HepG2 (cell line): ENCODE results near the gene SNAPIN. TPM values are rescaled to one million over a fixed set of nuclear protein-coding genes. Genes with fewer than 3 reads are reported as not detected.
A peak's percentile ranks its signal among the peaks of the same experiment; 100 is the strongest.

ENCODE experiments used
- AGO1 ChIP-seq: fragments of 200-400 bp; formaldehyde crosslinking; IDR thresholded peaks from 2 replicates; pipeline ENCODE4 v1.6.1; 2017; ENCODE audit warnings: mild to moderate bottlenecking, low read depth, low read length, moderate library complexity; ENCODE audit not compliant: poor library complexity, severe bottlenecking
- ELF3 ChIP-seq: IDR thresholded peaks from 2 replicates; pipeline ENCODE4 v1.6.1; 2016; ENCODE audit warnings: missing genetic modification reagents, missing compliant biosample characterization
- MEIS2 ChIP-seq: sonication (generic); formaldehyde crosslinking; IDR thresholded peaks from 2 replicates; pipeline ENCODE4 v1.9.0; 2021; ENCODE audit warnings: mild to moderate bottlenecking, missing genetic modification reagents
- MXD4 ChIP-seq: IDR thresholded peaks from 2 replicates; pipeline ENCODE4 v1.6.1; 2016; ENCODE audit warnings: mild to moderate bottlenecking, missing biosample characterization, missing genetic modification reagents
- PCBP1 ChIP-seq: fragments of 200-400 bp; formaldehyde crosslinking; IDR thresholded peaks from 2 replicates; pipeline ENCODE4 v1.6.1; 2017; ENCODE audit warnings: mild to moderate bottlenecking, low read depth, low read length, borderline replicate concordance
- RAD21 ChIP-seq: fragments of 450-650 bp; formaldehyde crosslinking; IDR thresholded peaks from 2 replicates; pipeline ENCODE4 v1.5.0; 2020; ENCODE audit warnings: mild to moderate bottlenecking
- SPEN ChIP-seq: sonication (generic); formaldehyde crosslinking; IDR thresholded peaks from 2 replicates; pipeline ENCODE4 v1.5.1; 2020; ENCODE audit warnings: low read depth, mild to moderate bottlenecking, missing genetic modification reagents
- U2AF1 ChIP-seq: fragments of 200-400 bp; formaldehyde crosslinking; optimal IDR thresholded peaks from 2 replicates; pipeline ENCODE3; 2017; ENCODE audit warnings: mild to moderate bottlenecking, low read depth, low read length
- ZBTB20 ChIP-seq: sonication (generic); formaldehyde crosslinking; IDR thresholded peaks from 2 replicates; pipeline ENCODE4 v1.8.1; 2023; ENCODE audit warnings: missing genetic modification reagents, low read depth, mild to moderate bottlenecking, borderline replicate concordance
- ZFAT ChIP-seq: sonication (generic); formaldehyde crosslinking; conservative IDR thresholded peaks from 2 replicates; pipeline ENCODE4 v1.8.1; 2023; ENCODE audit warnings: missing genetic modification reagents, inconsistent platforms
- ZNF333 ChIP-seq: sonication (generic); formaldehyde crosslinking; IDR thresholded peaks from 2 replicates; pipeline ENCODE4 v1.4.0; 2020; ENCODE audit warnings: mild to moderate bottlenecking, missing genetic modification reagents, borderline replicate concordance
- ZNF616 ChIP-seq: sonication (generic); formaldehyde crosslinking; IDR thresholded peaks from 2 replicates; pipeline ENCODE4 v1.5.0; 2020; ENCODE audit warnings: low read depth, mild to moderate bottlenecking, missing genetic modification reagents
- ZNF816 ChIP-seq: sonication (generic); formaldehyde crosslinking; IDR thresholded peaks from 2 replicates; pipeline ENCODE4 v1.8.0; 2022; ENCODE audit warnings: missing genetic modification reagents, mild to moderate bottlenecking, borderline replicate concordance
- polyA plus RNA-seq, 8 experiments: library from polyadenylated mRNA; depleted of rRNA in 3 of 8; stranded (reverse) in 7 of 8; unstranded in 1 of 8; fragments of >200 nt; fragmentation: Illumina TruSeq in 4 of 8; extraction: Trizol in 4 of 8; gene quantifications; 2 replicates each; pipeline versions ENCODE4 v1.2.1 to v1.2.3, GENCODE V29; 2011 to 2016; ENCODE audit warnings: low read depth in 4 of 8, missing spikeins in 1 of 8, mixed read lengths in 1 of 8; ENCODE audit not compliant: insufficient read depth in 1 of 8
- total RNA-seq, 5 experiments: library from RNA; depleted of rRNA; stranded (reverse); fragments of >200 nt; fragmentation: Illumina TruSeq; extraction: Trizol; gene quantifications; 2 replicates each; pipeline ENCODE4 v1.2.3, GENCODE V29; 2016; ENCODE audit warnings: low read depth in 1 of 5
- TF ChIP-seq, protein P1 (sequence below): sonication (generic); formaldehyde crosslinking; IDR thresholded peaks from 2 replicates; pipeline ENCODE4 v1.5.1; 2020; ENCODE audit warnings: mild to moderate bottlenecking, missing genetic modification reagents, borderline replicate concordance
- TF ChIP-seq, protein P2 (sequence below): IDR thresholded peaks from 2 replicates; pipeline ENCODE4 v1.6.1; 2016
- TF ChIP-seq, protein P3 (sequence below): sonication (generic); formaldehyde crosslinking; IDR thresholded peaks from 2 replicates; pipeline ENCODE4 v1.4.0; 2020; ENCODE audit warnings: mild to moderate bottlenecking, missing genetic modification reagents, borderline replicate concordance
- TF ChIP-seq, protein P4 (sequence below): sonication (generic); formaldehyde crosslinking; IDR thresholded peaks from 2 replicates; pipeline ENCODE4 v1.9.0; 2021; ENCODE audit warnings: missing genetic modification reagents, borderline replicate concordance

Gene SNAPIN
- total and polyA plus RNA-seq, 2 of the 13 experiments (the other 11 are each of a cell fraction or from before 2014, with no cell fraction given) = 23.9 to 25.7 TPM

DNA sequence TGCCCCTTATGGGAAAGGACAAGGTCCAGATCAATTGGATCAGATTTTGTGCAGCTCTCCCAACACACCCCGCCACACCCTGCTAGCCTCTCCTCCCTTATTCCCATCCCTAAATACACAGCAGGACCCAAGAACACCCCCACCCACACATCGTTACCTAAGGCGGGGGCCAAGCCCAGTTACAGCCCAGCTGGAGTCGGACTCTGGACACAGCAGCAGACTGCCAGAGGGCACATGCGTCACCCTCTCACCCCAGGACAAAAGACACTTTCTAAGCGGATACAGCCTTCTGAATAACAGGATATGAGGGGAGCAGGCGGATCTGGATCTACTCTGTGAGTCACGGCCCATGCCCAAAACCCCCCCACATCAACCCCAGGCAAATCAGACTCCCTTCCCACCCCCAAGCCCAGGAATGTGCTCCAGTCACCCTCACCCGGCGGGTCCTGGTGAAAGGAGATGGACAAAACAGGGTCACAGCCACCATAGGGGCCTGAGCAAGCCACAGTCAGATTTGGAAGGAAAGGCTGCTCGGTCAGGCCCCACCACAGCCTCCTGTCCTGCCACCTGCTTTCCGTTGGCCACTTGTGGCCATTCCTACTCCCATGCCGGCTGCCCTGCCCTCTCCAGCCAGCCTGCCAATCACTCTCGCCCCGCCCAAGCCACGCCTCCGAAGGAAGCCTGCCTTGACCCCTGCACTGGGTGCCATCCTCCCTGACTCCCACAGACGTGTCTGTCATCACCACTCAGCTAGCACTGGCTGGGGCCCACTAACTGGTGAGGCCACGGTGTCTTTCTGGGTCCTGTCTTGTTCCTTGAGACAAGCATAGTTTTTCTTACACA is 49.5 kb upstream of the SNAPIN start (continued):
- TF ChIP-seq SPEN (CRISPR knock-in tag) = peak; percentile 71
- TF ChIP-seq PCBP1 = 0 out of 2 replicates have a peak, but pooled peaks have one; percentile 48
- TF ChIP-seq ELF3 (CRISPR knock-in tag) = 0 out of 2 replicates have a peak, but pooled peaks have one; percentile 56
- TF ChIP-seq MEIS2 = peak; percentile 76
- peak; percentile 58; the same call in 1 of the 2 replicates for TF ChIP-seq ZBTB20
- TF ChIP-seq, protein P1, sequence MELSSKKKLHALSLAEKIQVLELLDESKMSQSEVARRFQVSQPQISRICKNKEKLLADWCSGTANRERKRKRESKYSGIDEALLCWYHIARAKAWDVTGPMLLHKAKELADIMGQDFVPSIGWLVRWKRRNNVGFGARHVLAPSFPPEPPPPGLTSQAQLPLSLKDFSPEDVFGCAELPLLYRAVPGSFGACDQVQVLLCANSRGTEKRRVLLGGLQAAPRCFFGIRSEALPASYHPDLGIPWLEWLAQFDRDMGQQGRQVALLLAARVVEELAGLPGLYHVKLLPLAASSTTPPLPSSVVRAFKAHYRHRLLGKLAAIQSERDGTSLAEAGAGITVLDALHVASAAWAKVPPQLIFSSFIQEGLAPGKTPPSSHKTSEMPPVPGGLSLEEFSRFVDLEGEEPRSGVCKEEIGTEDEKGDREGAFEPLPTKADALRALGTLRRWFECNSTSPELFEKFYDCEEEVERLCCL = peak; percentile 50; the same call in 1 of the 2 replicates
- TF ChIP-seq U2AF1 = peak; percentile 47
- 0 out of 2 replicates have a peak, but pooled peaks have one; percentile 7 for TF ChIP-seq ZNF333 (CRISPR knock-in tag)
- TF ChIP-seq, protein P2, sequence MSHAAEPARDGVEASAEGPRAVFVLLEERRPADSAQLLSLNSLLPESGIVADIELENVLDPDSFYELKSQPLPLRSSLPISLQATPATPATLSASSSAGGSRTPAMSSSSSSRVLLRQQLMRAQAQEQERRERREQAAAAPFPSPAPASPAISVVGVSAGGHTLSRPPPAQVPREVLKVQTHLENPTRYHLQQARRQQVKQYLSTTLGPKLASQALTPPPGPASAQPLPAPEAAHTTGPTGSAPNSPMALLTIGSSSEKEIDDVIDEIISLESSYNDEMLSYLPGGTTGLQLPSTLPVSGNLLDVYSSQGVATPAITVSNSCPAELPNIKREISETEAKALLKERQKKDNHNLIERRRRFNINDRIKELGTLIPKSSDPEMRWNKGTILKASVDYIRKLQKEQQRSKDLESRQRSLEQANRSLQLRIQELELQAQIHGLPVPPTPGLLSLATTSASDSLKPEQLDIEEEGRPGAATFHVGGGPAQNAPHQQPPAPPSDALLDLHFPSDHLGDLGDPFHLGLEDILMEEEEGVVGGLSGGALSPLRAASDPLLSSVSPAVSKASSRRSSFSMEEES (CRISPR knock-in tag) = 0 out of 2 replicates have a peak, but pooled peaks have one; percentile 30
- TF ChIP-seq ZNF816 (CRISPR knock-in tag) = peak; percentile 69; the same call in 1 of the 2 replicates
- TF ChIP-seq MXD4 = peak; percentile 71; the same call in 1 of the 2 replicates
- TF ChIP-seq, protein P3, sequence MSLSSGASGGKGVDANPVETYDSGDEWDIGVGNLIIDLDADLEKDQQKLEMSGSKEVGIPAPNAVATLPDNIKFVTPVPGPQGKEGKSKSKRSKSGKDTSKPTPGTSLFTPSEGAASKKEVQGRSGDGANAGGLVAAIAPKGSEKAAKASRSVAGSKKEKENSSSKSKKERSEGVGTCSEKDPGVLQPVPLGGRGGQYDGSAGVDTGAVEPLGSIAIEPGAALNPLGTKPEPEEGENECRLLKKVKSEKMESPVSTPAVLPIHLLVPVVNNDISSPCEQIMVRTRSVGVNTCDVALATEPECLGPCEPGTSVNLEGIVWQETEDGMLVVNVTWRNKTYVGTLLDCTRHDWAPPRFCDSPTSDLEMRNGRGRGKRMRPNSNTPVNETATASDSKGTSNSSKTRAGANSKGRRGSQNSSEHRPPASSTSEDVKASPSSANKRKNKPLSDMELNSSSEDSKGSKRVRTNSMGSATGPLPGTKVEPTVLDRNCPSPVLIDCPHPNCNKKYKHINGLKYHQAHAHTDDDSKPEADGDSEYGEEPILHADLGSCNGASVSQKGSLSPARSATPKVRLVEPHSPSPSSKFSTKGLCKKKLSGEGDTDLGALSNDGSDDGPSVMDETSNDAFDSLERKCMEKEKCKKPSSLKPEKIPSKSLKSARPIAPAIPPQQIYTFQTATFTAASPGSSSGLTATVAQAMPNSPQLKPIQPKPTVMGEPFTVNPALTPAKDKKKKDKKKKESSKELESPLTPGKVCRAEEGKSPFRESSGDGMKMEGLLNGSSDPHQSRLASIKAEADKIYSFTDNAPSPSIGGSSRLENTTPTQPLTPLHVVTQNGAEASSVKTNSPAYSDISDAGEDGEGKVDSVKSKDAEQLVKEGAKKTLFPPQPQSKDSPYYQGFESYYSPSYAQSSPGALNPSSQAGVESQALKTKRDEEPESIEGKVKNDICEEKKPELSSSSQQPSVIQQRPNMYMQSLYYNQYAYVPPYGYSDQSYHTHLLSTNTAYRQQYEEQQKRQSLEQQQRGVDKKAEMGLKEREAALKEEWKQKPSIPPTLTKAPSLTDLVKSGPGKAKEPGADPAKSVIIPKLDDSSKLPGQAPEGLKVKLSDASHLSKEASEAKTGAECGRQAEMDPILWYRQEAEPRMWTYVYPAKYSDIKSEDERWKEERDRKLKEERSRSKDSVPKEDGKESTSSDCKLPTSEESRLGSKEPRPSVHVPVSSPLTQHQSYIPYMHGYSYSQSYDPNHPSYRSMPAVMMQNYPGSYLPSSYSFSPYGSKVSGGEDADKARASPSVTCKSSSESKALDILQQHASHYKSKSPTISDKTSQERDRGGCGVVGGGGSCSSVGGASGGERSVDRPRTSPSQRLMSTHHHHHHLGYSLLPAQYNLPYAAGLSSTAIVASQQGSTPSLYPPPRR (CRISPR knock-in tag) = peak; percentile 80
- TF ChIP-seq ZNF616 (CRISPR knock-in tag) = peak; percentile 91
- no peak for TF ChIP-seq ZFAT
- TF ChIP-seq AGO1 = no peak
- TF ChIP-seq, protein P4, sequence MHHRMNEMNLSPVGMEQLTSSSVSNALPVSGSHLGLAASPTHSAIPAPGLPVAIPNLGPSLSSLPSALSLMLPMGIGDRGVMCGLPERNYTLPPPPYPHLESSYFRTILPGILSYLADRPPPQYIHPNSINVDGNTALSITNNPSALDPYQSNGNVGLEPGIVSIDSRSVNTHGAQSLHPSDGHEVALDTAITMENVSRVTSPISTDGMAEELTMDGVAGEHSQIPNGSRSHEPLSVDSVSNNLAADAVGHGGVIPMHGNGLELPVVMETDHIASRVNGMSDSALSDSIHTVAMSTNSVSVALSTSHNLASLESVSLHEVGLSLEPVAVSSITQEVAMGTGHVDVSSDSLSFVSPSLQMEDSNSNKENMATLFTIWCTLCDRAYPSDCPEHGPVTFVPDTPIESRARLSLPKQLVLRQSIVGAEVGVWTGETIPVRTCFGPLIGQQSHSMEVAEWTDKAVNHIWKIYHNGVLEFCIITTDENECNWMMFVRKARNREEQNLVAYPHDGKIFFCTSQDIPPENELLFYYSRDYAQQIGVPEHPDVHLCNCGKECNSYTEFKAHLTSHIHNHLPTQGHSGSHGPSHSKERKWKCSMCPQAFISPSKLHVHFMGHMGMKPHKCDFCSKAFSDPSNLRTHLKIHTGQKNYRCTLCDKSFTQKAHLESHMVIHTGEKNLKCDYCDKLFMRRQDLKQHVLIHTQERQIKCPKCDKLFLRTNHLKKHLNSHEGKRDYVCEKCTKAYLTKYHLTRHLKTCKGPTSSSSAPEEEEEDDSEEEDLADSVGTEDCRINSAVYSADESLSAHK (CRISPR knock-in tag) = no peak
- TF ChIP-seq RAD21 = 0 out of 2 replicates have a peak, but pooled peaks have one; percentile 11
